DOHH2 (cell line): Measurements from ENCODE around the gene SLC2A4RG.

Source experiments
- EZH2phosphoT487 ChIP-seq: fragments of 200-600 bp; sonication (generic); IDR thresholded peaks from 2 replicates; pipeline ENCODE4 v1.6.1; 2017; ENCODE audit warnings: borderline replicate concordance, mild to moderate bottlenecking, antibody characterized with exemption, low read length, moderate library complexity, mixed read lengths
- TF ChIP-seq, protein P1 (sequence below): fragments of 200-600 bp; sonication (generic); IDR thresholded peaks from one replicate; pipeline ENCODE4 v1.5.1; 2014; ENCODE audit warnings: antibody characterized with exemption, mild to moderate bottlenecking, low read depth, low read length; ENCODE audit not compliant: poor library complexity, severe bottlenecking

DNA sequence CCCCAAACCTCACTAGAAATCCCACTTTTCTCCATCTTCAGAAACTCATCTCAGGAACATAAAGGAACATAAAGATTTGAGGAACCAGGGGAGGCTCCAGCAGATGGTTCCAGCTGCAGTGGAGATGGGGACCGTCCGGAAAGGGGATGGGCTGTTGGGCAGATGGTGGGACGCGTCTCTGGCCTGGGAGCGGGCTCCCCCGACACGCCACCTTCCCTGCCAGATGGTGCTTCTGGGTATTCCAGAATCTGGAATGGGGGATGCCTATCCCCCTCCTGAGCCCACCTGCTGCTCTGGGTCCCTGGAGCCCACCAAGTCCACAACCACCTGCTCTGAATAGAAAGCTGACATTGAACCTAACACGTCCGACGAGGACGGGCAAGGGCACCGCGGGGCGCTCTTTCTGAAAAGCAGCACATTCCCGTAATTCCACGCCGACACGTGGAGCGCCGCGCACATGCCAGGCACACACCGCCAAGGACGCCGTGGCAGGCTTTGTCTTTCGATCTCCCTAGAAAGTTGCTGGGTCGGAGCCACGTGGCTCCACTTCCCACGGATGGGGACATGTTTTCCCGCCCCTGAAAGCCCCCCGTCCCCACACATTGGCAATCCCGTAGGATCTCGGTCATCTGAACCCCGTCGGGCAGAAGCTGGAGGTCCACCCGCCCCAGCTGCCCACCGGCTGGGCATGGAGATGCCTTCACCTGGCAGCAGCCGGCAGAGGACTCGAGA is 27.3 kb downstream of the SLC2A4RG start:
- TF ChIP-seq, protein P1, sequence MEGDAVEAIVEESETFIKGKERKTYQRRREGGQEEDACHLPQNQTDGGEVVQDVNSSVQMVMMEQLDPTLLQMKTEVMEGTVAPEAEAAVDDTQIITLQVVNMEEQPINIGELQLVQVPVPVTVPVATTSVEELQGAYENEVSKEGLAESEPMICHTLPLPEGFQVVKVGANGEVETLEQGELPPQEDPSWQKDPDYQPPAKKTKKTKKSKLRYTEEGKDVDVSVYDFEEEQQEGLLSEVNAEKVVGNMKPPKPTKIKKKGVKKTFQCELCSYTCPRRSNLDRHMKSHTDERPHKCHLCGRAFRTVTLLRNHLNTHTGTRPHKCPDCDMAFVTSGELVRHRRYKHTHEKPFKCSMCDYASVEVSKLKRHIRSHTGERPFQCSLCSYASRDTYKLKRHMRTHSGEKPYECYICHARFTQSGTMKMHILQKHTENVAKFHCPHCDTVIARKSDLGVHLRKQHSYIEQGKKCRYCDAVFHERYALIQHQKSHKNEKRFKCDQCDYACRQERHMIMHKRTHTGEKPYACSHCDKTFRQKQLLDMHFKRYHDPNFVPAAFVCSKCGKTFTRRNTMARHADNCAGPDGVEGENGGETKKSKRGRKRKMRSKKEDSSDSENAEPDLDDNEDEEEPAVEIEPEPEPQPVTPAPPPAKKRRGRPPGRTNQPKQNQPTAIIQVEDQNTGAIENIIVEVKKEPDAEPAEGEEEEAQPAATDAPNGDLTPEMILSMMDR: no peak
- TF ChIP-seq EZH2phosphoT487: no peak
